ENCODE results near the gene MARK4. TPM values are rescaled to one million over a fixed set of nuclear protein-coding genes. Genes with fewer than 3 reads are reported as not detected.
A peak's percentile ranks its signal among the peaks of the same experiment; 100 is the strongest.

The MARK4 gene
- polyA plus RNA-seq, 1 experiment, result 17.1 TPM

DNA sequence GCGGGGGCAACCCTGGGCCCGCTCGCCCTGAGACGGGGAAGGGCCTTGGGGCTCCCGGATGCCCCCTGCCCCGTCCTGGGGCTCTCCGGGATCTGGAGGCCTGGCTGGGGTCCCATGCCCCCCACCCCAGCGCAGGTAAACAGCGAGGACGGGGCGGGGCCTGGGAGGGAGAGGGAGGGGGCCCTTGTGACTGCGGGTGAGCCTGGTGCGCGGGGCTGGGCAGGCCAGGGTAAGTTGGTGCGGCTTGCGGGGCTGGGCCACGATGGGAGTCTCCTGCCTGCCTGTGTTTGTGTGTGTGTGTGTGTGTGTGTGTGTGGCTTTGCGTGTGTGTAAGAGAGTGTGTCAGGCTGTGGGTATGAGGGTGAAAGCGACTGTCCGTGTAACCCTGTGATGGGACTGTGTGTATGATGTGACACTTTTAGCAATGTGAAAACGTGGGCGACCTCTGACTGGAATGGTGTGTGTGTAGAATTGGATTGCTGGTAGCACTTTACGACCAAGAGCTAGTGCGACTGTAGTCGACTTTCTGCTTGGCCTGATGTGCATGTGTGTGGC, 89.9 kb downstream of the MARK4 start:
- TF ChIP-seq CTCF (IDR thresholded peaks at IDR 0.05; ENCODE audit: insufficient read depth, low read depth, low read length), result no peak
- ChIA-PET POLR2A (no interaction called here), CTCF (interaction anchor here (0.9 to 2.2 kb wide), 2 partner anchors 8 to 437 kb away, joined by 4 to 6 read pairs; no protein-coding TSS in a partner anchor)
- Histone ChIP-seq H3K4me3 (ENCODE audit: low read depth, low read length) (peak overlapping the region; percentile 22), H3K27me3 (ENCODE audit: control insufficient read depth, insufficient read depth, low read length) (peaks cover 6% of the 10 kb centered on the region; the same call in 1 of the 2 replicates), H3K36me3 (ENCODE audit: control insufficient read depth, insufficient read depth, low read length) (no peaks in the 10 kb centered on the region)
- no peak for DNase-seq (ENCODE audit: low read depth)

DNA sequence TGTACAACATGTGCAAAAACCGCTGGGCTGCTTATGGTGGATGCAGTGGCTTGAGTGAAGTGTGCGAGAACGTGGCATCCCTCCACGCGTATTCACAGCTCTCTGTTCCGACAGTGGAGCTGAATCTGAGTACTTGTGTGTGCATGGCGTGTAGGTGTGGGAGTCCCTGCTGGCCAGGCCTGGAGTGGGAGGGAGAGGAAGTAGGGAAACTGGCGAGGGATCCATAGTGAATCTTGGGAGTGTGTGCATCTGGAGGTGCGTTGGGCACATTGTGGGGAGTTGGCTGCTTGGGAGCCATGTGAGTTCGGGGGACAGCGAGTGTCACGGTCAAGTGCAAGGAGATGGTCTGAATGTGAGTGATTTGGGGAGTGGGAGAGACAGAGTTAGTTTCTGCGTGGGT, 91.8 kb downstream of the MARK4 start:
- no peaks in the 10 kb centered on the region for H3K36me3 ChIP-seq (ENCODE audit: control insufficient read depth, insufficient read depth, low read length)
- DNase-seq (ENCODE audit: low read depth), result no peak
- H3K27me3 ChIP-seq (ENCODE audit: control insufficient read depth, insufficient read depth, low read length), result peaks cover 6% of the 10 kb centered on the region; the same call in 1 of the 2 replicates
- no peak for TF ChIP-seq CTCF (IDR thresholded peaks at IDR 0.05; ENCODE audit: insufficient read depth, low read depth, low read length)
- CTCF ChIA-PET, result no interaction called here
- no peak overlapping the region for H3K4me3 ChIP-seq (ENCODE audit: low read depth, low read length)
- POLR2A ChIA-PET, result no interaction called here

GRCh38 chr19:45344621-45345505, 93.8 kb downstream of the MARK4 start:
- no peak for TF ChIP-seq CTCF (IDR thresholded peaks at IDR 0.05; ENCODE audit: insufficient read depth, low read depth, low read length)
- POLR2A ChIA-PET, result no interaction called here
- CTCF ChIA-PET, result interaction anchor here (0.6 to 0.8 kb wide), 2 partner anchors 70 to 134 kb away, joined by 3 to 4 read pairs; no protein-coding TSS in a partner anchor
- Histone ChIP-seq H3K36me3 (ENCODE audit: control insufficient read depth, insufficient read depth, low read length) (no peaks in the 10 kb centered on the region), H3K27me3 (ENCODE audit: control insufficient read depth, insufficient read depth, low read length) (peaks cover 6% of the 10 kb centered on the region; the same call in 1 of the 2 replicates), H3K4me3 (ENCODE audit: low read depth, low read length) (no peak overlapping the region)
- DNase-seq (ENCODE audit: low read depth), result no peak

GRCh38 chr19:45345506-45345860, 94.4 kb downstream of the MARK4 start:
- no peak for DNase-seq (ENCODE audit: low read depth)
- Histone ChIP-seq H3K27me3 (ENCODE audit: control insufficient read depth, insufficient read depth, low read length) (0 out of 2 replicates have a peak, but pooled peaks cover 4% of the 10 kb centered on the region), H3K36me3 (ENCODE audit: control insufficient read depth, insufficient read depth, low read length) (no peaks in the 10 kb centered on the region; the same call in 1 of the 2 replicates), H3K4me3 (ENCODE audit: low read depth, low read length) (no peak overlapping the region)
- POLR2A ChIA-PET, result no interaction called here
- no peak for TF ChIP-seq CTCF (IDR thresholded peaks at IDR 0.05; ENCODE audit: insufficient read depth, low read depth, low read length)
- CTCF ChIA-PET, result interaction anchor here (0.6 kb wide), 1 partner anchor 69 kb away, joined by 3 read pairs; no protein-coding TSS in a partner anchor

- H3K4me3 ChIP-seq (ENCODE audit: low read depth, low read length), result no peak overlapping the region
- POLR2A ChIA-PET, result no interaction called here
- no peaks in the 10 kb centered on the region for H3K27me3 ChIP-seq (ENCODE audit: control insufficient read depth, insufficient read depth, low read length)
- peaks cover 4% of the 10 kb centered on the region for H3K36me3 ChIP-seq (ENCODE audit: control insufficient read depth, insufficient read depth, low read length)
- DNase-seq (ENCODE audit: low read depth), result no peak
- CTCF ChIA-PET, result interaction anchor here (5.1 kb wide), 1 partner anchor 9 kb away, joined by 31 read pairs; no protein-coding TSS in a partner anchor
- no peak for TF ChIP-seq CTCF (IDR thresholded peaks at IDR 0.05; ENCODE audit: insufficient read depth, low read depth, low read length)
Observed at GRCh38 chr19:45346449-45346848, 95.4 kb downstream of the MARK4 start.
